ENCODE data around the gene CRB1. TPM values are rescaled to one million over a fixed set of nuclear protein-coding genes. Genes with fewer than 3 reads are reported as not detected.
"Not testable (repeated sequence)": the region's sequence is repeated elsewhere in the genome, so short reads cannot be mapped to it uniquely, and the experiment has no call there.

Gene CRB1
- total RNA-seq, 4 donors from 2014 or later: 0.05 to 0.26 TPM; not detected in 2

- intact Hi-C loops (cut with DNase I; ENCODE audit: low total_unique reads): no loop called here
- 86 to 100% methylated on average over 1 of the region's 1 CpG for WGBS, 2 donors
- H3K4me3 ChIP-seq (ENCODE audit: low read depth, poor library complexity, severe bottlenecking): no peak overlapping the region
- TF ChIP-seq, protein P1, sequence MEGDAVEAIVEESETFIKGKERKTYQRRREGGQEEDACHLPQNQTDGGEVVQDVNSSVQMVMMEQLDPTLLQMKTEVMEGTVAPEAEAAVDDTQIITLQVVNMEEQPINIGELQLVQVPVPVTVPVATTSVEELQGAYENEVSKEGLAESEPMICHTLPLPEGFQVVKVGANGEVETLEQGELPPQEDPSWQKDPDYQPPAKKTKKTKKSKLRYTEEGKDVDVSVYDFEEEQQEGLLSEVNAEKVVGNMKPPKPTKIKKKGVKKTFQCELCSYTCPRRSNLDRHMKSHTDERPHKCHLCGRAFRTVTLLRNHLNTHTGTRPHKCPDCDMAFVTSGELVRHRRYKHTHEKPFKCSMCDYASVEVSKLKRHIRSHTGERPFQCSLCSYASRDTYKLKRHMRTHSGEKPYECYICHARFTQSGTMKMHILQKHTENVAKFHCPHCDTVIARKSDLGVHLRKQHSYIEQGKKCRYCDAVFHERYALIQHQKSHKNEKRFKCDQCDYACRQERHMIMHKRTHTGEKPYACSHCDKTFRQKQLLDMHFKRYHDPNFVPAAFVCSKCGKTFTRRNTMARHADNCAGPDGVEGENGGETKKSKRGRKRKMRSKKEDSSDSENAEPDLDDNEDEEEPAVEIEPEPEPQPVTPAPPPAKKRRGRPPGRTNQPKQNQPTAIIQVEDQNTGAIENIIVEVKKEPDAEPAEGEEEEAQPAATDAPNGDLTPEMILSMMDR (IDR thresholded peaks at IDR 0.05): no peak
- TF ChIP-seq POLR2A (IDR thresholded peaks at IDR 0.05): no peak
- DNase-seq (ENCODE audit: low spot score in 2 of 2): no peak
Observed at GRCh38 chr1:197397895-197398294, 129.8 kb downstream of the CRB1 start.

DNA sequence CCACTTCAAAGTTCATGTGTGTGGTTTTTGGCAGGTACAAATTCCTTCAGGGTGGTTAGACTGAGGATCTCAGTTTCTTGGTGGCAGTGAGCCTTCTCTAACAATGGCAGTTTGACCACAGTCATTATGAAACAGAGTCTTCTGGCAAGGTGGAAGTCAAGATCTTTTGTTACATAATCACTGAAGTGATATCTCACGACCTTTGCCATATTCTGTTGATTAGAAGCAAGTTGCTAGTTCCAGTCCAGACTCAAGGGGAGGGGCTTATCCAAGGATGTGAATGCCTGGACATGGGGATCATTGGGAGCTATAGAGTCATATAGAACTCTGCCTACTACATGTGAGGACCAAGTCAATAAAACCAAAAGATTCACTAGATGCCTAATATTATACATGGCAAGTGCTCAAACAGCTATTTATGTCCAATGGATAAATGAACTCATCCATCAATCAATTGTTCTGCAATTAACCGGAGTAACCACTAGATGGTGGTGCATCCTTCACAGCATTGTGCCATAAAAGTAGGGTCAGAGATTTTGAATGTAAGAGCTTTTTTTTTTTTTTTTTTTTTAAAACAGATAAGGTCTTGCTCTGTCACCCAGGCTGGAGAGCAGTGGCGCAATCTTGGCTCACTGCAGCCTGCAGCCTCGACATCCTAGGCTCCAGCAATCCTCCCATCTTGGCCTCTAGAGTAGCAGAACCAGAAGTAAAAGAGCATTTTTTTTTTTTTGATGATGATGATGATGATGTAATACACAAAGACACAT is 131.9 kb downstream of the CRB1 start:
- TF ChIP-seq, protein P1 (IDR thresholded peaks at IDR 0.05): no peak
- TF ChIP-seq POLR2A (IDR thresholded peaks at IDR 0.05): no peak
- no peak for DNase-seq (ENCODE audit: low spot score in 2 of 2)
- H3K4me3 ChIP-seq (ENCODE audit: low read depth, poor library complexity, severe bottlenecking): no peak overlapping the region
- WGBS, 2 donors: 23 to 29% methylated on average over 4 of the region's 4 CpGs
- intact Hi-C loops (cut with DNase I; ENCODE audit: low total_unique reads): no loop called here

- WGBS, 2 donors: 77% methylated on average over 2 of the region's 2 CpGs
- TF ChIP-seq, protein P1 (IDR thresholded peaks at IDR 0.05): no peak
- no peak for TF ChIP-seq POLR2A (IDR thresholded peaks at IDR 0.05)
- DNase-seq (ENCODE audit: low spot score in 2 of 2): no peak
- no peak overlapping the region for H3K4me3 ChIP-seq (ENCODE audit: low read depth, poor library complexity, severe bottlenecking)
- intact Hi-C loops (cut with DNase I; ENCODE audit: low total_unique reads): no loop called here
Observed at GRCh38 chr1:197400522-197400902, 132.5 kb downstream of the CRB1 start.

GRCh38 chr1:197402189-197402588 is 134.1 kb downstream of the CRB1 start:
- H3K4me3 ChIP-seq (ENCODE audit: low read depth, poor library complexity, severe bottlenecking): no peak overlapping the region
- DNase-seq (ENCODE audit: low spot score in 2 of 2): no peak
- 93 to 97% methylated on average over 2 of the region's 2 CpGs for WGBS, 2 donors
- TF ChIP-seq, protein P1 (IDR thresholded peaks at IDR 0.05): no peak
- TF ChIP-seq POLR2A (IDR thresholded peaks at IDR 0.05): no peak
- intact Hi-C loops (cut with DNase I; ENCODE audit: low total_unique reads): no loop called here

DNA sequence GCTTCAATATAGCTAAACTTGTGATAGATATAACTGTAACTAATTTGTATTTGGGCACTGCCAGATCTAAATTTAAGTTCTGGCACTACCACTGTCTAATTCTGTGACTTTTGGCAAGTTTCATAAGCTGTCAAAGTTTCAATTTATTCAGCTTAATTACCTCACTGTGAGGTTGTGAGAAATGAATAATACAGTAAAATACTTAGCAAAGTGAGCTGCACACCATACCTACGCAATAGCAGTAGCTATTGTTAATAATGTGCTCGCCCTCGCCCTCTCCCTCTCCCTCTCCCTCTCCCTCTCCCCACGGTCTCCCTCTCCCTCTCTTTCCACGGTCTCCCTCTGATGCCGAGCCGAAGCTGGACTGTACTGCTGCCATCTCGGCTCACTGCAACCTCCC is 136.7 kb downstream of the CRB1 start:
- intact Hi-C loops (cut with DNase I; ENCODE audit: low total_unique reads): loop anchor here (2.0 kb wide), 1 partner anchor 14 kb away; no protein-coding TSS in a partner anchor
- DNase-seq (ENCODE audit: low spot score in 2 of 2); H3K4me3 ChIP-seq (ENCODE audit: low read depth, poor library complexity, severe bottlenecking): not testable (repeated sequence)
- 75 to 87% methylated on average over 8 of the region's 8 CpGs for WGBS, 2 donors

GRCh38 chr1:197405614-197406013 is 137.6 kb downstream of the CRB1 start:
- not testable (repeated sequence) for H3K4me3 ChIP-seq (ENCODE audit: low read depth, poor library complexity, severe bottlenecking); DNase-seq (ENCODE audit: low spot score in 2 of 2)
- 91 to 97% methylated on average over 15 to 22 of the region's 28 CpGs for WGBS, 2 donors
- intact Hi-C loops (cut with DNase I; ENCODE audit: low total_unique reads): loop anchor here (2.0 kb wide), 1 partner anchor 13 kb away; no protein-coding TSS in a partner anchor

GRCh38 chr1:197413564-197413963 is 145.5 kb downstream of the CRB1 start:
- intact Hi-C loops (cut with DNase I; ENCODE audit: low total_unique reads): no loop called here
- DNase-seq (ENCODE audit: low spot score in 2 of 2): no peak
- TF ChIP-seq, protein P1 (IDR thresholded peaks at IDR 0.05): no peak
- H3K4me3 ChIP-seq (ENCODE audit: low read depth, poor library complexity, severe bottlenecking): no peak overlapping the region
- WGBS, 2 donors: 65 to 78% methylated on average over 2 of the region's 2 CpGs
